Tibial artery (tissue), 4 donors: ENCODE measurements around the gene ELFN1.
A peak's percentile ranks its signal among the peaks of the same experiment; 100 is the strongest.

Source experiments
- DNase-seq, 2 donors: peaks; one replicate each; pipeline ENCODE4 v3.0.0-alpha.2; 2019
- H3K27ac ChIP-seq, 2 donors: fragments of 200-600 bp; sonication (generic) in 1 of 2; 1 replicate in 1 of 2; 2 replicates in 1 of 2; pipeline ENCODE4 v1.5.1; 2018 to 2019; ENCODE audit warnings: mild to moderate bottlenecking in 1 of 2
- H3K27me3 ChIP-seq, 2 donors: fragments of 200-600 bp; sonication (generic) in 1 of 2; one replicate each; pipeline versions ENCODE4 v1.5.1 to v1.6.0; 2016 to 2019
- H3K36me3 ChIP-seq, 3 donors: fragments of 200-600 bp; sonication (generic) in 2 of 3; one replicate each; pipeline ENCODE4 v1.5.1; 2016 to 2019; ENCODE audit warnings: mild to moderate bottlenecking in 2 of 3
- H3K4me1 ChIP-seq, 4 donors: fragments of 200-600 bp; sonication (generic) in 2 of 4; 1 replicate in 3 of 4; 2 replicates in 1 of 4; pipeline ENCODE4 v1.5.1; 2016 to 2019
- H3K4me3 ChIP-seq, 2 donors: fragments of 200-600 bp; sonication (generic) in 1 of 2; 1 replicate in 1 of 2; 2 replicates in 1 of 2; pipeline ENCODE4 v1.5.1; 2018 to 2019; ENCODE audit warnings: mild to moderate bottlenecking in 2 of 2
- H3K9me3 ChIP-seq, 3 donors: fragments of 200-600 bp; sonication (generic) in 1 of 3; one replicate each; pipeline ENCODE4 v1.5.1; 2016 to 2019
- CTCF ChIP-seq, 2 experiments: fragments of 200-600 bp in 1 of 2; fragments of 450-650 bp in 1 of 2; IDR thresholded peaks; one replicate each; pipeline ENCODE4 v1.5.1; 2017 to 2019; ENCODE audit warnings: antibody characterized with exemption in 2 of 2, mild to moderate bottlenecking in 1 of 2, moderate library complexity in 1 of 2
- intact Hi-C: fragments of 100-400 bp; cut with DNase I; formaldehyde crosslinking; loops from one replicate; pipeline ENCODE4 v1.15.0; 2023; ENCODE audit warnings: low total_unique reads

The ELFN1 gene

DNA sequence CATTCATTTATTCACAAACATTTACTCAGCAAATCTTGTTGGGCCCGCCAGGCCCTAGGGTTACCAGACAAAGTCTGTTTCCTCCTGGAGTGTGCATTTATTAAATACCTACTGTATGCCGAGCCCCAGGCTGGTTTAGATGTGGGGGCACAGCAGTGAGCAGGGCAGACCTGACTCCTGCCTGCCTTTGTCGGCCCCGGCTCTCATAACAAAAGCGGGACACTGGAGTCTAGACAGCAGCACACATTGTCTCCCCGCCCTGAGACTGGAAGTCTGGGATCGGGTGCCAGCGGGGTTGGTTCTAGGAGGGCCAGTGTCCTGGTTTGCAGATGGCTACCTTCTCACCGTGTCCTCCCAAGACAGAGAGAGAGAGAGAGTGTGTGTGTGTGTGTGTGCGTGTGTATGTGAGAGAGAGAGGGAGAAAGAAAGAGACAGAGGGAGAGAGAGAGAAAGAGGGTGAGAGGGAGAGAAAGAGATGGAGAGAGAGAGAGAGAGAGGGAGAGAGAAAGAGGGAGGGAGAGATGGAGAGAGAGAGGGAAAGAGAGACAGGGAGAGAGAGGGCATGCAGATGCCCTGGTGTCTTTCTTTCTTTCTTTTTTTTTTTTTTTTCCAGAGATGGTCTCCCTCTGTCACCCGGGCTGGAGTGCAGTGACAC is 25.9 kb downstream of the ELFN1 start:
- peak in 1 of 2 donors; percentile 28 for DNase-seq

DNA sequence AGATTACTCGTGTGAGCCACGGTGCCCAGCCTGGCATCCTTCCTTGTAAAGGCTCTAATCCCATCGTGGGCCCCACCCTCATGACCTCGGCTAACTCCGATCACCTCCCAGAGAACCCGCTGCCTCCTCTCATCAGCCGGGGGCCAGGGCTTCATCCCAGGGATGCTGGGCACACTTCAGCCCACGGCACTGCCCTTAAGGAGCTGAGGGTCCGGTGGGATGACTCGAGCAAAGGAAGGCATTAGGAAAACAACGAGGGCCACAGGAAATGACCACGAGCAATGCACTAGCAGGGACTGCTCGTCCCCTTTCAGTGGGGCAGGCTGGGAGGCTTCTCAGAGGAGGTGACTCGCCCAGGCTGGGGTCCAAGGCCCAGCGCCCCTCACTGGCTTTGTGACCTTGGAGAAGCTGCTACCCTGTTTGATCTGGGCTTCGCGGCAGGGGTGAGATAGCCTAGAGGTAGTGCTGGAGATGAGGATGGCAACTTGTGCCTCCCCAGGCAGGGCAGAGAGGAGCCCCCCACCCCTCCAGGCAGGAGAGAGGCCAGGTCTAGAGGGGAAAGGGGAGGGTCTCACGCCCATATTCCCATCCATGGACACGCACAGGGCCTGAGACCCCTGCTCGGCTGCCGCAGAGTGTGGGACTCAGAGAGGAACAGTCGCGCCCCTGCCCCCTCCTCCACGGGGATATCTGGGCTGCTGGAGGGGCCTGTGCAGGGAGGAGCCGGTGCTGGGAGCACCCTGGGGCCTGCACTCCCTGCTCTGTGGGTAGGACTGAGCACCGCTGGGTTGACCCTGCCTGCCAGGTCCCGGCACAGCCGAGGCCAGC is 26.8 kb downstream of the ELFN1 start:
- intact Hi-C loops, result no loop called here
- Histone ChIP-seq H3K27ac (no peak overlapping the region), H3K9me3 (peaks cover 0 to 5% (median 4%) of the 10 kb centered on the region in 3 donors), H3K36me3 (no peaks in the 10 kb centered on the region), H3K4me3 (no peak overlapping the region), H3K4me1 (peaks cover 0 to 7% (median 6%) of the 10 kb centered on the region in 4 donors), H3K27me3 (no peaks in the 10 kb centered on the region)
- no peak for TF ChIP-seq CTCF (IDR thresholded peaks at IDR 0.05)
- DNase-seq, result peak in 1 of 2 donors; percentile 58

More for the DNA sequence above, 25.9 kb downstream of the ELFN1 start:
- TF ChIP-seq CTCF (IDR thresholded peaks at IDR 0.05), result no peak
- intact Hi-C loops, result no loop called here
- Histone ChIP-seq H3K4me3 (no peak overlapping the region), H3K36me3 (no peaks in the 10 kb centered on the region), H3K27me3 (no peaks in the 10 kb centered on the region), H3K27ac (no peak overlapping the region), H3K9me3 (no peaks in the 10 kb centered on the region), H3K4me1 (peaks cover 0 to 16% (median 12%) of the 10 kb centered on the region in 4 donors)

DNA sequence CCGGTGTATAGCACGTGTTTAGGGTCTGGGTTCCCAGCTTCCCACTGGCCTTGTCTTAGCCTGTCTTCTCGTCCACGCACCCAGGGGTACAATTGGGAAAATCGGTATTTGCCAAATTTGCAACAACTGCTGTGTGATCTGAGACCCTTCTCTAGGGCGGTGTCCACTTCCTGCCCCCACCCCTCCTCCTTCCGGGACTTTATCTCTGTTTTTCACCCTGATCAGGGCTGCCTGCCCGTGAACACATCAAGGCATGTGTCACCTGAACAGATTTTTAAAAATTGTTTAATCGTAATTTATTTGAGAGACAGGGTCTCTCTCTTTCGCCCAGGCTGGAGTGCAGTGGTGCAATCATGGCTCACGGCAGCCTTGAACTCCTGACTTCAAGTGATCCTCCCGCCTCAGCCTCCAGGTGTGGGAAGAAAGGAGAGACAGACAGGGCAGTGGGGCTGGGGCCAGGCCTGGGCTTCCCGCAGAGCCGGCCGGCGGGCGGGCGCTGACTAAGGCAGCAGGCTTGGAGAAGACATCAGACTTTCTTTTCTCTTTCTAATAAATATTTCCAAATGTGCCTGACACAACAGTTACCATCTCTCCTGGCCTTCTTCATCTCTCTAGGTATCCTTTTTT is 27.5 kb downstream of the ELFN1 start:
- peak in 1 of 2 donors; percentile 19 for DNase-seq
- H3K9me3 ChIP-seq, result peaks cover under 1 to 10% (median 9%) of the 10 kb centered on the region in 3 donors
- H3K27me3 ChIP-seq, result no peaks in the 10 kb centered on the region
- H3K4me1 ChIP-seq, result no peaks in the 10 kb centered on the region
- no peak overlapping the region for H3K4me3 ChIP-seq
- intact Hi-C loops, result no loop called here
- no peak overlapping the region for H3K27ac ChIP-seq
- H3K36me3 ChIP-seq, result no peaks in the 10 kb centered on the region
- TF ChIP-seq CTCF (IDR thresholded peaks at IDR 0.05), result no peak

DNA sequence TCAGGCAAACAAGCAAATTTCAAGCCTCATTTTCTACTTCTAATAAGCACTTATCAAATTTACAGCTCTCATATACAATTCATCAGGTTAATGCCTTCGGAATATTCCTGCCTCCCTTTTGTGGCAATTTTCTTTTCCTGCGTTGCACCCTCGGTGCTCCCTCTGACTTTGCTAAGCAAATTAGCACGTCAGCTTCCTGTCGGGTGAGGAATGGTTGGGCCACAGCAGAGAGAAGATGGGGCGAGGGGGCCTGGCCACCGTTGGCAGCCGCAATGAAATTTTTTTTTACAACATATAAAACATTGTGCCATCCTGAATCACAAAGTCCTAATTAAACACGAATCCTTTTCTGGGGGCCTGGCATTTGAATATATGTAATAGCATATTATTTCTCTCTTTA is 28.1 kb downstream of the ELFN1 start:
- H3K27me3 ChIP-seq, result no peaks in the 10 kb centered on the region
- peak in 1 of 2 donors; percentile 13 for DNase-seq
- no peak for TF ChIP-seq CTCF (IDR thresholded peaks at IDR 0.05)

GRCh38 chr7:1698951-1699350 is 28.9 kb downstream of the ELFN1 start:
- H3K27me3 ChIP-seq, result peaks cover 0 to 2% of the 10 kb centered on the region in 2 donors
- DNase-seq, result no peak
- intact Hi-C loops, result no loop called here
- peaks cover 2 to 15% (median 15%) of the 10 kb centered on the region in 3 donors for H3K9me3 ChIP-seq
- TF ChIP-seq CTCF (IDR thresholded peaks at IDR 0.05), result no peak
- H3K4me1 ChIP-seq, result no peaks in the 10 kb centered on the region
- no peak overlapping the region for H3K4me3 ChIP-seq
- no peaks in the 10 kb centered on the region for H3K36me3 ChIP-seq
- no peak overlapping the region for H3K27ac ChIP-seq

More for the DNA sequence above, 28.1 kb downstream of the ELFN1 start:
- Histone ChIP-seq H3K4me1 (no peaks in the 10 kb centered on the region), H3K9me3 (peaks cover 2 to 15% (median 15%) of the 10 kb centered on the region in 3 donors), H3K27ac (no peak overlapping the region), H3K36me3 (no peaks in the 10 kb centered on the region), H3K4me3 (no peak overlapping the region)
- intact Hi-C loops, result no loop called here
